SK-N-SH treated with all-trans-retinoic acid at 6 μM for 48 hours (cell line): Measurements from ENCODE around the gene GPR26.

Experiments used
- ISL1 ChIP-seq: fragments of 250-450 bp; sonication (Bioruptor Pico); IDR thresholded peaks from 2 replicates; pipeline ENCODE4 v2.1.2; 2022; ENCODE audit warnings: mild to moderate bottlenecking, moderate library complexity
- OSR1 ChIP-seq: fragments of 250-450 bp; sonication (Bioruptor Pico); IDR thresholded peaks from 2 replicates; pipeline ENCODE4 v1.8.0; 2022; ENCODE audit warnings: moderate library complexity, mild to moderate bottlenecking, inconsistent platforms
- POU6F1 ChIP-seq: fragments of 250-450 bp; sonication (Bioruptor Pico); IDR thresholded peaks from 2 replicates; pipeline ENCODE4 v1.8.0; 2021; ENCODE audit warnings: low read depth, mild to moderate bottlenecking, moderate library complexity, borderline replicate concordance

DNA sequence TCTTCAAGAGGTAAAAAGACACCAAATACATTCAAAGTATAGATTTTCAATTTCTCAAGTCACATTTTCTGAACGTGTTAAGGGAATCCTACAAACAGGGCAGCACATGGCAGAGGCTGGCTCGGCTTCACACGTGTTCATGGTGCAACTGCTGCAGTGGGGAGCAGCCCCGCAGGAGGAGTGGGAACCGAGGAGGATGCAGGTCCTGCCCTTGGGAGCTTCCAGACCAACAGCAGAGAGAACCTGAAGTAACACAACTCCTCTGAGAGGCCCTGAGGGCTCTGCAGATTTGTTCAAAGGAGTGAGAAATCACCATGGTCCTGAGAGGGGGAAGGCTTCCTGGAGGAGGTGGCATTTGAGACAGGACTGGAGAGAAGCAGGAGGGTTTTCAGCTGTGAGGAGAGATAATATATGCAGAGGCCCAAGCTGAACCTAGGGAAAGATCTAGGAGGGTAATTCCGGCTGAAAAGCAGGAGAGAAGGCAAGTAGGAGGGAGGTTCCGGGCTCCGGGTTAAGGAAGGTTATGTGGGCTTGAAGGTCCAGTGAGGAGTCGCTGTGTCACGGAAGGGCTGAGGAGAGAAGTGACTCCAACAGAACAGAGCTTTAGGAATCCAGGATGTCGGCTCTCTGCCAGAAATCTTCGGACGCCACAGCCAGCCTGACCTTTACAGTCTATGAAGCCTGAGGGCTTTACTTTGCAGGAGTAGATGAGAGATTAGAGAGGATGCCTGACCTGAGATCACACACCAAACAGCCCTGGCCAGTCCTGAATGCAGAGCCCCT lies 77.5 kb downstream of the GPR26 start:
- TF ChIP-seq ISL1 (CRISPR knock-in tag) (no peak), OSR1 (CRISPR knock-in tag) (no peak), POU6F1 (no peak)
